NT2/D1 (cell line): ENCODE data around the gene RASL12.
"Not testable (repeated sequence)": the region's sequence is repeated elsewhere in the genome, so short reads cannot be mapped to it uniquely, and the experiment has no call there.

Experiments used
- DNase-seq: peaks from one replicate; pipeline ENCODE4 v3.0.0-alpha.2; 2011; ENCODE audit warnings: low read depth, low spot score
- H3K27me3 ChIP-seq: 2 replicates; pipeline ENCODE4 v1.6.0; 2011; ENCODE audit warnings: mild to moderate bottlenecking; ENCODE audit not compliant: insufficient read length, insufficient read depth
- H3K36me3 ChIP-seq: 2 replicates; pipeline ENCODE4 v1.6.1; 2011; ENCODE audit warnings: mild to moderate bottlenecking, low read length, mixed read lengths; ENCODE audit not compliant: insufficient read depth, insufficient read length
- H3K4me1 ChIP-seq: 2 replicates; pipeline ENCODE4 v1.5.1; 2011; ENCODE audit not compliant: insufficient read depth, insufficient read length
- H3K4me3 ChIP-seq: 2 replicates; pipeline ENCODE4 v1.5.1; 2011; ENCODE audit warnings: low read depth; ENCODE audit not compliant: insufficient read length
- H3K9ac ChIP-seq: 2 replicates; pipeline ENCODE4 v1.6.0; 2011; ENCODE audit warnings: low read depth; ENCODE audit not compliant: insufficient read length
- H3K9me3 ChIP-seq: 2 replicates; pipeline ENCODE4 v1.5.1; 2011; ENCODE audit warnings: mild to moderate bottlenecking, low read length; ENCODE audit not compliant: insufficient read depth
- SUZ12 ChIP-seq: IDR thresholded peaks from 2 replicates; pipeline ENCODE4 v1.6.1; 2011; ENCODE audit not compliant: insufficient read length, insufficient read depth; ENCODE audit errors: extremely low read depth
- YY1 ChIP-seq: IDR thresholded peaks from 2 replicates; pipeline ENCODE4 v1.6.1; 2011; ENCODE audit not compliant: insufficient read length, insufficient read depth
- ZNF274 ChIP-seq: IDR thresholded peaks from 2 replicates; pipeline ENCODE4 v1.6.1; 2011; ENCODE audit warnings: mild to moderate bottlenecking, low read depth, low read length

Gene RASL12

DNA sequence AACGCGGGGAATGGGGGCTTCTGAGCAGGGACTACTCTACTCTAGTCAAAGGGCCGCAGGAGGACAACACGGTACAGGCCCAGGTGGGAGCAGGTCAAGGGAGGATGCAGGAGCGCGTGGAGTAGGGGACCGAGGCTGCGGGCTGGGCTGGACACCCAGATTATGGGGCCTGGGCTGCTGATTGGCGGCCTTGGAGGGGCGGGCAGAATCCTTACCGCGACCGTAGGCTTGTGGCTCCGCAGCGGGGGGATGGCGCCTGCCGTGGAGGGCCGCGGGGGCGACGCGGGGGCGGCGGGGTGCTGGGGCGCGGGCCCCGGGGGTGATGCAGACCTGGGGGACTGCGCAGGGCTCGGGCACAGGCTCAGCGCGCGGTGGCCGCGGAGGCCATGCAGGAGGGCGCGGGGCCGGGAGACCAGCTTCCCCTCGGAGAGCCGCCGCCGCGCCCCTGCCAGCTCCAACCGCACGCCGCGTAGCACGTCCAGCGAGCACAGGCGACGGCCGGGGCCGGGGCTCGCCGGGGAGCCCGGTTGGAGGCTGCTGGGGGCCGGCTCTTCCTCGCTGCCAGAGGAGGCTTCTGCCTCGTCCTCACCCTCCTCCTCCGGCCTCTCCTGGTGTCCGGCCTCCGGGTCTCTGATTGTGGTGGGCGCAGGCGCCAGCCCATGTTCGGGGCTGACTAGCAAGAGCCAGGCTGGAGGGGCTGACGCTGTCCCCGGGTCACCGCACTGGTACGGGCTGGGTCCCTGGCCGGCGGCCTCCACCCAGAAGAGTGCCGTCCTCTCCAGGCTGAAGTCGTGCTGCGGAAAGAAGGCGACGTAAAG lies 34.3 kb upstream of the RASL12 start:
- H3K36me3 ChIP-seq, result peaks cover 19% of the 10 kb centered on the region
- peaks cover 1% of the 10 kb centered on the region for H3K4me1 ChIP-seq
- peaks cover 14% of the 10 kb centered on the region for H3K27me3 ChIP-seq
- no peaks in the 10 kb centered on the region for H3K9me3 ChIP-seq
- TF ChIP-seq SUZ12 (no peak), ZNF274 (no peak), YY1 (no peak)
- H3K9ac ChIP-seq, result peak overlapping the region; percentile 57
- peak overlapping the region; percentile 22 for H3K4me3 ChIP-seq
- DNase-seq, result no peak

- TF ChIP-seq YY1, result no peak
- TF ChIP-seq ZNF274, result no peak
- no peak for TF ChIP-seq SUZ12
- Histone ChIP-seq H3K4me3 (peak overlapping the region; percentile 22), H3K27me3 (peaks cover 14% of the 10 kb centered on the region), H3K9me3 (no peaks in the 10 kb centered on the region), H3K36me3 (peaks cover 19% of the 10 kb centered on the region), H3K9ac (peak overlapping the region; percentile 42), H3K4me1 (peaks cover 7% of the 10 kb centered on the region)
- peak; percentile 82 for DNase-seq
Measured at GRCh38 chr15:65101411-65101890, 33.7 kb upstream of the RASL12 start.

DNA sequence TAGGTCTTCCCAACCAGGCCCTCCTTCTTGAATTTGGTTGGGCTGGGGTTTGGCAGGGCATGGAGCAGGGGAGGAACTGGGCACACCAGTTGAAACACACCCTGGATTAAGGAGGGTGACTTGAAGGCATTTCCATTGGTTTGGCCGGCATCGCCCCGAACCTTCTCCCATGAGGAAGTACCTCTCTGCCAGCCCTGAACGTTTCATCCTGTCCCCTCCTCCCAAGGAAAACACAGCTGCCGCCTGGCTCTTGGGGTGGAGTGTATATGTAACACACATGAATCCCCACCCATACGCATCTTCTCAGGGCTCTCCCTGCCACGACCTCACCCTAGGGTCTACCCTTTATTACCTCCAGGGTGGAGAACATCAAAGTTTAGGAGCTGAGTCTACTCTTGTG lies 32.7 kb upstream of the RASL12 start:
- Histone ChIP-seq H3K36me3 (peaks cover 16% of the 10 kb centered on the region), H3K27me3 (peaks cover 14% of the 10 kb centered on the region), H3K4me3 (no peak overlapping the region), H3K9ac (no peak overlapping the region), H3K9me3 (no peaks in the 10 kb centered on the region), H3K4me1 (peaks cover 7% of the 10 kb centered on the region)
- TF ChIP-seq ZNF274 (no peak), SUZ12 (no peak), YY1 (no peak)
- no peak for DNase-seq

- not testable (repeated sequence) for DNase-seq, H3K4me3 ChIP-seq, H3K9ac ChIP-seq, H3K4me1 ChIP-seq, H3K9me3 ChIP-seq
- Histone ChIP-seq H3K27me3 (peaks cover 14% of the 10 kb centered on the region), H3K36me3 (peaks cover 16% of the 10 kb centered on the region)
Measured at GRCh38 chr15:65099801-65100200, 32.0 kb upstream of the RASL12 start.

- DNase-seq, result no peak
- Histone ChIP-seq H3K4me3 (no peak overlapping the region), H3K27me3 (peaks cover 14% of the 10 kb centered on the region), H3K9me3 (no peaks in the 10 kb centered on the region), H3K4me1 (peaks cover 10% of the 10 kb centered on the region), H3K9ac (no peak overlapping the region), H3K36me3 (peaks cover 16% of the 10 kb centered on the region)
- TF ChIP-seq YY1 (no peak), ZNF274 (no peak), SUZ12 (no peak)
Measured at GRCh38 chr15:65099336-65099735, 31.5 kb upstream of the RASL12 start.

DNA sequence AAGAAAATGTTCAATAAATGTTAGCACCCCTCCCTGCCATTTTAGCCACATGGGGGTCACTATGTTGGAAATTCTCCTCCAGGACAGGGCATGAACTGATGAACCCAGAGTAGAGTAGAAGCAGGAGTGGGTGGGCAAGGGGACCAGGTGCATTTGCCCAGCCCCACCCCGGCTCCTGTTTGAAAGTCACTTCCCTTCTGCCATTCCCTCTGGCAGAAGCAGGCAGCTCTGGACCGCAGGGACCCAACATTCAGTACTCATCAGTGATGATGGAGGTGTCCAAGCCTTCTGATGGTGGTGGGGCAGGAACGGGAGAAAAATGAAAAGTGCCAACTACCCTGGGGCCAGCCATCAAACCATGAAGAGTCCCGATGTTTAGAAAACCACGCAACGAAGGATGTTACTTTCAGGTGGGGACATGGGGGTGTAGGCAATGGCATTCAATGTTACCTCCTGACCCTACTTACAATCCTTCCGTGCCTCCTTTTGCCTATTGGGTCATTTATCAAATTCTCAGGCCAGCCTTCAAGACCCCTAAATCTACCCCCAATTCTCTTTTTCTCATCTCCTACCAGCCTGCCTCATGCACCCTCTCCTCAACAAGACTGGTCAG lies 30.0 kb upstream of the RASL12 start:
- peaks cover 16% of the 10 kb centered on the region for H3K36me3 ChIP-seq
- TF ChIP-seq ZNF274, result no peak
- TF ChIP-seq SUZ12, result no peak
- TF ChIP-seq YY1, result no peak
- no peak for DNase-seq
- H3K4me3 ChIP-seq, result no peak overlapping the region
- H3K4me1 ChIP-seq, result peaks cover 10% of the 10 kb centered on the region
- H3K9ac ChIP-seq, result no peak overlapping the region
- peaks cover 7% of the 10 kb centered on the region for H3K27me3 ChIP-seq
- no peaks in the 10 kb centered on the region for H3K9me3 ChIP-seq

- H3K9me3 ChIP-seq, result no peaks in the 10 kb centered on the region
- TF ChIP-seq YY1 (no peak), ZNF274 (no peak), SUZ12 (no peak)
- H3K4me1 ChIP-seq, result peaks cover 10% of the 10 kb centered on the region
- DNase-seq, result no peak
- peaks cover 16% of the 10 kb centered on the region for H3K36me3 ChIP-seq
- H3K9ac ChIP-seq, result no peak overlapping the region
- H3K27me3 ChIP-seq, result no peaks in the 10 kb centered on the region
- H3K4me3 ChIP-seq, result no peak overlapping the region
Measured at GRCh38 chr15:65096481-65097385, 28.9 kb upstream of the RASL12 start.
